Panc1 (cell line): ENCODE data around the gene CAPN15. TPM values are rescaled to one million over a fixed set of nuclear protein-coding genes. Genes with fewer than 3 reads are reported as not detected.

Source experiments
- ATAC-seq: fragments of 200-7000 bp; cut with Tn5 transposase; 2 replicates; pipeline ENCODE4 v1.9.1; 2020; ENCODE audit warnings: mild to moderate bottlenecking, moderate library complexity
- BruUV-seq: library from RNA; stranded (reverse); fragments of 400-500 nt; replicated peaks from 2 replicates; lab custom pipeline; 2021; lab: Mats Ljungman, UMichigan
- CTCF ChIA-PET: fragments of 300-600 bp; sonication (Branson Sonifier 250); formaldehyde crosslinking; loops from one replicate; lab custom pipeline; 2022; ENCODE audit warnings: antibody characterized with exemption; lab: Charles Lee
- POLR2A ChIA-PET: fragments of 300-600 bp; sonication (Branson Sonifier 250); formaldehyde crosslinking; loops from one replicate; lab custom pipeline; 2022; ENCODE audit warnings: antibody characterized with exemption; lab: Charles Lee
- DNase-seq: peaks from one replicate; pipeline ENCODE4 v3.0.0-alpha.2; 2010; ENCODE audit warnings: low read depth, low spot score
- H3K27ac ChIP-seq: 2 replicates; pipeline ENCODE4 v1.5.1; 2011; ENCODE audit warnings: mild to moderate bottlenecking, low read length, inconsistent platforms
- H3K27me3 ChIP-seq: fragments of 200-500 bp; sonication (Bioruptor generic); 2 replicates; pipeline ENCODE4 v1.6.0; 2014; ENCODE audit warnings: low read length, inconsistent platforms; ENCODE audit not compliant: control insufficient read depth, insufficient read depth
- H3K36me3 ChIP-seq: fragments of 200-500 bp; sonication (Bioruptor generic); 2 replicates; pipeline ENCODE4 v1.5.1; 2014; ENCODE audit warnings: inconsistent platforms, mild to moderate bottlenecking, low read length, moderate library complexity; ENCODE audit not compliant: control insufficient read depth, insufficient read depth
- H3K4me1 ChIP-seq: 2 replicates; pipeline ENCODE4 v1.5.1; 2011; ENCODE audit warnings: inconsistent platforms, mild to moderate bottlenecking, low read length, moderate library complexity; ENCODE audit not compliant: control insufficient read depth, insufficient read depth
- H3K4me3 ChIP-seq, 2 experiments: 2 replicates each; pipeline ENCODE4 v1.5.1; 2011 to 2012; ENCODE audit warnings: low read depth in 2 of 2, low read length in 2 of 2, mild to moderate bottlenecking in 2 of 2, inconsistent platforms in 1 of 2, moderate library complexity in 1 of 2
- H3K9me3 ChIP-seq: fragments of 200-500 bp; sonication (Bioruptor generic); 2 replicates; pipeline ENCODE4 v1.5.1; 2014; ENCODE audit warnings: low read depth, mild to moderate bottlenecking, inconsistent platforms, low read length, moderate library complexity; ENCODE audit not compliant: control insufficient read depth, insufficient read depth
- CTCF ChIP-seq: fragments of 450-650 bp; IDR thresholded peaks from 2 replicates; pipeline ENCODE4 v1.5.1; 2017; ENCODE audit warnings: mild to moderate bottlenecking
- POLR2AphosphoS5 ChIP-seq: IDR thresholded peaks from 2 replicates; pipeline ENCODE4 v1.6.1; 2012; ENCODE audit warnings: mild to moderate bottlenecking, low read depth, low read length, moderate library complexity
- REST ChIP-seq, 2 experiments: IDR thresholded peaks; 2 replicates each; pipeline ENCODE4 v1.6.1; 2011 to 2012; ENCODE audit warnings: low read depth in 2 of 2, control low read depth in 1 of 2, low read length in 1 of 2, mild to moderate bottlenecking in 1 of 2, moderate library complexity in 1 of 2; ENCODE audit not compliant: insufficient read depth in 1 of 2
- SIN3A ChIP-seq: IDR thresholded peaks from 2 replicates; pipeline ENCODE4 v1.6.1; 2012; ENCODE audit warnings: low read depth, mild to moderate bottlenecking, low read length, moderate library complexity, borderline replicate concordance; ENCODE audit not compliant: insufficient read depth
- TCF7L2 ChIP-seq: IDR thresholded peaks from 2 replicates; pipeline ENCODE4 v1.6.1; 2011; ENCODE audit warnings: mild to moderate bottlenecking, low read depth, low read length, inconsistent platforms
- in situ Hi-C: cut with HindIII; loops from 2 replicates; pipeline ENCODE4 v1.10.0; 2016; ENCODE audit warnings: low sequenced_read_pairs, low pct_unique_long_range_greater_than_20kb
- intact Hi-C: fragments of 100-400 bp; cut with micrococcal nuclease; formaldehyde crosslinking; loops from one replicate; pipeline ENCODE4 v1.10.0; 2022; ENCODE audit not compliant: unreplicated experiment
- total RNA-seq: library from RNA; stranded (reverse); gene quantifications from one replicate; pipeline ENCODE4 v1.2.1, GENCODE V29; 2021; ENCODE audit not compliant: unreplicated experiment

Gene CAPN15
- total RNA-seq, 1 experiment from 2014 or later = 78.5 TPM

GRCh38 chr16:515175-515938 lies 12.2 kb upstream of the CAPN15 start:
- Histone ChIP-seq H3K4me3 (no peak overlapping the region), H3K9me3 (no peaks in the 10 kb centered on the region), H3K4me1 (no peaks in the 10 kb centered on the region), H3K36me3 (no peaks in the 10 kb centered on the region; the same call in 1 of the 2 replicates), H3K27me3 (no peaks in the 10 kb centered on the region), H3K27ac (no peak overlapping the region)
- no peak for TF ChIP-seq REST (IDR thresholded peaks at IDR 0.05; ENCODE audit: insufficient read depth in 1 of 2, low read depth in 2 of 2, low read length in 1 of 2)
- TF ChIP-seq TCF7L2 = no peak
- TF ChIP-seq POLR2AphosphoS5 = no peak
- no peak for TF ChIP-seq SIN3A
- CTCF ChIA-PET = no interaction called here
- in situ Hi-C loops (no loop called here), intact Hi-C loops (no loop called here)
- no peak for DNase-seq
- no TSS peak for BruUV-seq
- POLR2A ChIA-PET = no interaction called here
- no peak for ATAC-seq

- ChIA-PET POLR2A (no interaction called here), CTCF (no interaction called here)
- Histone ChIP-seq H3K4me3 (no peak overlapping the region), H3K27me3 (no peaks in the 10 kb centered on the region), H3K4me1 (no peaks in the 10 kb centered on the region), H3K27ac (no peak overlapping the region), H3K36me3 (no peaks in the 10 kb centered on the region), H3K9me3 (no peaks in the 10 kb centered on the region)
- in situ Hi-C loops (no loop called here), intact Hi-C loops (no loop called here)
- no peak for ATAC-seq
- no TSS peak for BruUV-seq
- TF ChIP-seq REST (IDR thresholded peaks at IDR 0.05; ENCODE audit: insufficient read depth in 1 of 2, low read depth in 2 of 2, low read length in 1 of 2) (no peak), POLR2AphosphoS5 (no peak), CTCF (no peak), TCF7L2 (no peak), SIN3A (no peak)
- DNase-seq = no peak
Observed at GRCh38 chr16:515939-516226, 11.6 kb upstream of the CAPN15 start.
